ENCODE results near the gene DUS1L.

- TF ChIP-seq CTCF (IDR thresholded peaks at IDR 0.05; ENCODE audit: low read length) (no peak), EZH2 (IDR thresholded peaks at IDR 0.05; ENCODE audit: borderline replicate concordance, low read length) (no peak)
These were observed 50.2 kb downstream of the DUS1L start for GRCh38 chr17:82015311-82015971.
